ENCODE measurements around the gene ACTN1.
A peak's percentile ranks its signal among the peaks of the same experiment; 100 is the strongest.

The ACTN1 gene

GRCh38 chr14:68866991-68867533, 112.0 kb downstream of the ACTN1 start:
- H2AK5ac ChIP-seq (ENCODE audit: low read length, severe bottlenecking) = no peak overlapping the region
- H4K91ac ChIP-seq (ENCODE audit: low read length) = no peak overlapping the region
- H3K4ac ChIP-seq (ENCODE audit: low read depth in 1 of 2, low read length in 2 of 2) = no peak overlapping the region
- H3K9ac ChIP-seq (ENCODE audit: low read length) = no peak overlapping the region
- H2BK120ac ChIP-seq (ENCODE audit: low read depth, low read length) = no peak overlapping the region
- H4K8ac ChIP-seq (ENCODE audit: low read length) = no peak overlapping the region
- H3K36me3 ChIP-seq (ENCODE audit: control insufficient read depth in 1 of 2, insufficient read depth in 2 of 2, low read depth in 1 of 2, low read length in 2 of 2) = peaks cover 15 to 26% of the 10 kb centered on the region in 2 experiments
- H2BK15ac ChIP-seq (ENCODE audit: low read depth, poor library complexity, severe bottlenecking) = no peak overlapping the region
- H3K79me1 ChIP-seq (replicated peaks; ENCODE audit: low read length, poor library complexity, severe bottlenecking) = peaks cover 8% of the 10 kb centered on the region
- no peak overlapping the region for H2AFZ ChIP-seq (ENCODE audit: low read depth, low read length)
- H3K4me1 ChIP-seq (ENCODE audit: control insufficient read depth, insufficient read depth, low read depth, low read length) = peaks cover 5% of the 10 kb centered on the region
- no peaks in the 10 kb centered on the region for H3K27me3 ChIP-seq (ENCODE audit: control insufficient read depth in 1 of 2, insufficient read depth in 1 of 2, low read length in 2 of 2)
- no peak overlapping the region for H3K4me2 ChIP-seq (ENCODE audit: low read length, poor library complexity, severe bottlenecking)
- H2BK12ac ChIP-seq (ENCODE audit: low read length in 2 of 2) = no peak overlapping the region
- H3K27ac ChIP-seq (ENCODE audit: low read length, poor library complexity, severe bottlenecking) = no peak overlapping the region
- H3K14ac ChIP-seq (ENCODE audit: low read length in 2 of 2) = no peak overlapping the region
- DNase-seq = no peak
- no peak overlapping the region for H3K23ac ChIP-seq (ENCODE audit: low read length in 2 of 2)
- no peak overlapping the region for H3K18ac ChIP-seq (ENCODE audit: low read depth in 1 of 2, low read length in 2 of 2)
- no peak overlapping the region for H3K4me3 ChIP-seq (ENCODE audit: insufficient read depth in 1 of 2, low read depth in 1 of 2, low read length in 2 of 2)
- peaks cover 15% of the 10 kb centered on the region for H3K9me3 ChIP-seq (ENCODE audit: control insufficient read depth, low read length)
- no peak overlapping the region for H2BK5ac ChIP-seq (ENCODE audit: low read depth, low read length, poor library complexity, severe bottlenecking)

GRCh38 chr14:68865542-68865941, 113.6 kb downstream of the ACTN1 start:
- Histone ChIP-seq H3K9me3 (ENCODE audit: control insufficient read depth, low read length) (peaks cover 15% of the 10 kb centered on the region), H2BK5ac (ENCODE audit: low read depth, low read length, poor library complexity, severe bottlenecking) (no peak overlapping the region), H3K4me3 (ENCODE audit: insufficient read depth in 1 of 2, low read depth in 1 of 2, low read length in 2 of 2) (no peak overlapping the region), H2BK12ac (ENCODE audit: low read length in 2 of 2) (no peak overlapping the region), H2BK120ac (ENCODE audit: low read depth, low read length) (no peak overlapping the region), H3K79me1 (replicated peaks; ENCODE audit: low read length, poor library complexity, severe bottlenecking) (no peaks in the 10 kb centered on the region), H3K27ac (ENCODE audit: low read length, poor library complexity, severe bottlenecking) (no peak overlapping the region), H2AFZ (ENCODE audit: low read depth, low read length) (no peak overlapping the region), H3K18ac (ENCODE audit: low read depth in 1 of 2, low read length in 2 of 2) (no peak overlapping the region), H3K4me1 (ENCODE audit: control insufficient read depth, insufficient read depth, low read depth, low read length) (peaks cover 2% of the 10 kb centered on the region), H3K27me3 (ENCODE audit: control insufficient read depth in 1 of 2, insufficient read depth in 1 of 2, low read length in 2 of 2) (no peaks in the 10 kb centered on the region), H3K14ac (ENCODE audit: low read length in 2 of 2) (no peak overlapping the region), H3K4ac (ENCODE audit: low read depth in 1 of 2, low read length in 2 of 2) (no peak overlapping the region), H2BK15ac (ENCODE audit: low read depth, poor library complexity, severe bottlenecking) (no peak overlapping the region), H3K9ac (ENCODE audit: low read length) (no peak overlapping the region), H4K91ac (ENCODE audit: low read length) (no peak overlapping the region), H3K23ac (ENCODE audit: low read length in 2 of 2) (no peak overlapping the region), H3K4me2 (ENCODE audit: low read length, poor library complexity, severe bottlenecking) (no peak overlapping the region), H3K36me3 (ENCODE audit: control insufficient read depth in 1 of 2, insufficient read depth in 2 of 2, low read depth in 1 of 2, low read length in 2 of 2) (peaks cover under 1 to 13% of the 10 kb centered on the region in 2 experiments), H2AK5ac (ENCODE audit: low read length, severe bottlenecking) (no peak overlapping the region), H4K8ac (ENCODE audit: low read length) (no peak overlapping the region)
- DNase-seq = no peak
- WGBS = 97% methylated on average over 2 of the region's 2 CpGs

- H2BK12ac ChIP-seq (ENCODE audit: low read length in 2 of 2) = no peak overlapping the region
- H3K4me1 ChIP-seq (ENCODE audit: control insufficient read depth, insufficient read depth, low read depth, low read length) = peaks cover 2% of the 10 kb centered on the region
- H2BK120ac ChIP-seq (ENCODE audit: low read depth, low read length) = no peak overlapping the region
- H3K23ac ChIP-seq (ENCODE audit: low read length in 2 of 2) = no peak overlapping the region
- H3K4me3 ChIP-seq (ENCODE audit: insufficient read depth in 1 of 2, low read depth in 1 of 2, low read length in 2 of 2) = no peak overlapping the region
- H3K9ac ChIP-seq (ENCODE audit: low read length) = no peak overlapping the region
- H4K8ac ChIP-seq (ENCODE audit: low read length) = no peak overlapping the region
- no peak overlapping the region for H2AK5ac ChIP-seq (ENCODE audit: low read length, severe bottlenecking)
- no peaks in the 10 kb centered on the region for H3K27me3 ChIP-seq (ENCODE audit: control insufficient read depth in 1 of 2, insufficient read depth in 1 of 2, low read length in 2 of 2)
- H3K14ac ChIP-seq (ENCODE audit: low read length in 2 of 2) = no peak overlapping the region
- no peak overlapping the region for H3K4me2 ChIP-seq (ENCODE audit: low read length, poor library complexity, severe bottlenecking)
- H2BK15ac ChIP-seq (ENCODE audit: low read depth, poor library complexity, severe bottlenecking) = no peak overlapping the region
- H3K36me3 ChIP-seq (ENCODE audit: control insufficient read depth in 1 of 2, insufficient read depth in 2 of 2, low read depth in 1 of 2, low read length in 2 of 2) = peaks cover 0 to 11% of the 10 kb centered on the region in 2 experiments
- H2AFZ ChIP-seq (ENCODE audit: low read depth, low read length) = no peak overlapping the region
- no peak overlapping the region for H3K4ac ChIP-seq (ENCODE audit: low read depth in 1 of 2, low read length in 2 of 2)
- no peak overlapping the region for H4K91ac ChIP-seq (ENCODE audit: low read length)
- no peak for DNase-seq
- H2BK5ac ChIP-seq (ENCODE audit: low read depth, low read length, poor library complexity, severe bottlenecking) = no peak overlapping the region
- H3K79me1 ChIP-seq (replicated peaks; ENCODE audit: low read length, poor library complexity, severe bottlenecking) = no peaks in the 10 kb centered on the region
- H3K18ac ChIP-seq (ENCODE audit: low read depth in 1 of 2, low read length in 2 of 2) = peak overlapping the region in 1 of 2 experiments; percentile 8
- WGBS = 94% methylated on average over 6 of the region's 6 CpGs
- peaks cover 15% of the 10 kb centered on the region for H3K9me3 ChIP-seq (ENCODE audit: control insufficient read depth, low read length)
- no peak overlapping the region for H3K27ac ChIP-seq (ENCODE audit: low read length, poor library complexity, severe bottlenecking)
Observed at GRCh38 chr14:68864361-68864750, 114.7 kb downstream of the ACTN1 start.

- peaks cover 2% of the 10 kb centered on the region for H3K4me1 ChIP-seq (ENCODE audit: control insufficient read depth, insufficient read depth, low read depth, low read length)
- H2BK12ac ChIP-seq (ENCODE audit: low read length in 2 of 2) = no peak overlapping the region
- H2BK120ac ChIP-seq (ENCODE audit: low read depth, low read length) = no peak overlapping the region
- H3K9me3 ChIP-seq (ENCODE audit: control insufficient read depth, low read length) = peaks cover 15% of the 10 kb centered on the region
- no peak overlapping the region for H3K9ac ChIP-seq (ENCODE audit: low read length)
- H2AK5ac ChIP-seq (ENCODE audit: low read length, severe bottlenecking) = no peak overlapping the region
- H3K27me3 ChIP-seq (ENCODE audit: control insufficient read depth in 1 of 2, insufficient read depth in 1 of 2, low read length in 2 of 2) = no peaks in the 10 kb centered on the region
- no peak overlapping the region for H3K4me3 ChIP-seq (ENCODE audit: insufficient read depth in 1 of 2, low read depth in 1 of 2, low read length in 2 of 2)
- H3K27ac ChIP-seq (ENCODE audit: low read length, poor library complexity, severe bottlenecking) = no peak overlapping the region
- no peak overlapping the region for H2BK5ac ChIP-seq (ENCODE audit: low read depth, low read length, poor library complexity, severe bottlenecking)
- no peak overlapping the region for H3K4ac ChIP-seq (ENCODE audit: low read depth in 1 of 2, low read length in 2 of 2)
- no peak overlapping the region for H3K14ac ChIP-seq (ENCODE audit: low read length in 2 of 2)
- H2BK15ac ChIP-seq (ENCODE audit: low read depth, poor library complexity, severe bottlenecking) = no peak overlapping the region
- H4K91ac ChIP-seq (ENCODE audit: low read length) = no peak overlapping the region
- 95% methylated on average over 9 of the region's 13 CpGs for WGBS
- H2AFZ ChIP-seq (ENCODE audit: low read depth, low read length) = no peak overlapping the region
- no peak overlapping the region for H3K4me2 ChIP-seq (ENCODE audit: low read length, poor library complexity, severe bottlenecking)
- H3K79me1 ChIP-seq (replicated peaks; ENCODE audit: low read length, poor library complexity, severe bottlenecking) = no peaks in the 10 kb centered on the region
- peak overlapping the region; percentile 2 to 21 for H3K18ac ChIP-seq (ENCODE audit: low read depth in 1 of 2, low read length in 2 of 2)
- H3K23ac ChIP-seq (ENCODE audit: low read length in 2 of 2) = no peak overlapping the region
- H3K36me3 ChIP-seq (ENCODE audit: control insufficient read depth in 1 of 2, insufficient read depth in 2 of 2, low read depth in 1 of 2, low read length in 2 of 2) = peaks cover 0 to 11% of the 10 kb centered on the region in 2 experiments
- DNase-seq = no peak
- H4K8ac ChIP-seq (ENCODE audit: low read length) = no peak overlapping the region
Observed at GRCh38 chr14:68863610-68864360, 115.3 kb downstream of the ACTN1 start.
